Activated CD8-positive, alpha-beta memory T cell treated with anti-CD3 and anti-CD28 coated beads, Interleukin-2, amount 50 U/mL, for 48 hours (primary cell): ENCODE results near the gene FXYD5.
"Not testable (repeated sequence)": the region's sequence is repeated elsewhere in the genome, so short reads cannot be mapped to it uniquely, and the experiment has no call there.

Experiments
- DNase-seq: peaks from one replicate; pipeline ENCODE4 v3.0.0-alpha.2; 2020

The FXYD5 gene

DNA sequence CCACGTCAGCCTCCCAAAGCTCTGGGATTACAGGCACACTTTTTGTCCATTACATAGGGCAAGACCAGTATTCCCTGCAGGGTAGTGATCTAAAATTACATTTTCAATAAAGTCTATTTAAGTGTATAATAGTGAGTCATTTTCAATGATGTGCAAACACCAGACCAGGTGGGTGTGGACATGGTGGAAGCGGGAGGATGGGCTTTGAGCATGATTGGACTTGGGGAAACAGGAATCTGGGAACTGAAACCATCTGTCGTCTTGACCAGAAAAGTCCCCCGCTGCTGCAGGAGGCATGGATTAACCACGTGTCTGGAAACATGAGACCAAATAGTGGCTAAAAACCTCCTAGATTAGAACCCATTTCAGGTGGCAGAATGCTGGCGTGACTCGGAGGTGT is 34.0 kb upstream of the FXYD5 start:
- DNase-seq: no peak

- no peak for DNase-seq
These were observed 33.6 kb upstream of the FXYD5 start for GRCh38 chr19:35120898-35121297.

GRCh38 chr19:35122687-35123551 is 31.6 kb upstream of the FXYD5 start:
- DNase-seq: no peak

GRCh38 chr19:35123573-35123972 is 31.0 kb upstream of the FXYD5 start:
- no peak for DNase-seq

- DNase-seq: peak; percentile 94
These were observed 30.2 kb upstream of the FXYD5 start for GRCh38 chr19:35124098-35125060.

DNA sequence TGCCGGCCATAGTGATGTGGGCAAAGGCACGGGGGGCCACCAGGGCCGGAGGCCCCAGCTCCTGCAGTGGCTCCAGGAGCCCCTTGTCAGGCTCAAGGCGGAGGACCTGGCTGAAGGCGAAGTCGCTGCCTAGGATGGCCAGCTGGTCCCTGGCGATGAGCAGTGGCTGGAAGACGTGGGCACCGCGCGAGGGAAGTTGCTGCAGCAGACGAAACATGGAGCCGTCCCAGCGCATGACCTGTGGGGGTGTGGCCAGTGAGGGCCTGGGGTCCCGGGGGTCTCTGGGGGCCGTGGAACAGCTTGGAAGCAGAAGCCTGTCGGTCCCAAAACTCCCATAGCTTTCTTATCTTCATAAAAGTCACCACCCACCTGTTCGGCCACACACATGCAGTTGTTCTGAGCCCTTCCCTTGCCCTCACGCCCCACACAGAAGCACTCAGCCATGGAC is 29.2 kb upstream of the FXYD5 start:
- DNase-seq: no peak

GRCh38 chr19:35125749-35126623 is 28.5 kb upstream of the FXYD5 start:
- no peak for DNase-seq

GRCh38 chr19:35126624-35126959 is 27.9 kb upstream of the FXYD5 start:
- no peak for DNase-seq

- DNase-seq: no peak
These were observed 26.7 kb upstream of the FXYD5 start for GRCh38 chr19:35127871-35128270.

GRCh38 chr19:35128398-35129057 is 26.0 kb upstream of the FXYD5 start:
- no peak for DNase-seq

GRCh38 chr19:35129724-35130274 is 24.7 kb upstream of the FXYD5 start:
- DNase-seq: not testable (repeated sequence)

GRCh38 chr19:35130761-35131720 is 23.5 kb upstream of the FXYD5 start:
- DNase-seq: no peak

DNA sequence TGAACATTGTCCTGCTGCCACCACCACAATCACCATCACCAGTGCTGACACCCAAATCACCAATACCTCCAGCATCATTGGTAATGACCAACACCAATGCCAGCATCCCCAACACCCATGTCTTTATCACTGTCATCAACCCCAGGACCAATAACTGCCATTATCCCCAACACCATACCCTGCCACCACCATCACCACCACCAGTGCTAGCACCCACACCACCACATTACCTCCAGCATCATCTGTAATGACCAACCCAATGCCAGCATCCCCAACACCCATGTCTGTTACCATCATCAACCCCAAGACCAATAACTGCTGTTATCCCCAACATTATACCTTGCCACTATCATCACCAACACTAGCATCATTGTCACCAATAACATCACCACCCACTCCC is 22.3 kb upstream of the FXYD5 start:
- DNase-seq: no peak

DNA sequence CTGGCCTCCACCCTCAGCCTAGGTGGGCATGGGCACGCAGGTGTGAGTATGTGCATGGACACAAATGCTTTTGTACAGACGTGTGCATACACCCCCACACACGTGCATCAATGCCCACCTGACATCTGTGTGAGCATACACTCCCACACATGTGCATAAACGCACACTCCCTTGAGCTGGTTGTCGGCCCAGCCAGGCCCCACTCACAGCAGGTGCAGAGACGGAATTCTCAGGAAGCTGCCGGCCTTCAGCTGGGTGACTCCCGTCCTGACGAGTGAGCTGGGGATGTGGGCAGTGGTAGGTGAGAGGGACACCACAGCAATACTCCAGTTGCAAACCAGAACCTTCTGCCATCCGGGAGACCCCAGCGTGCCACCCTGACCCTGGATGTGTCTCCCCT is 20.7 kb upstream of the FXYD5 start:
- no peak for DNase-seq

GRCh38 chr19:35134601-35135242 is 19.8 kb upstream of the FXYD5 start, which contains the start of gene LGI4:
Gene LGI4, minus strand, starts transcription at chr19:35135059. Its CDS starts 379 bp downstream, at chr19:35134680.
- DNase-seq: no peak

- peak; percentile 88 for DNase-seq
These were observed 19.1 kb upstream of the FXYD5 start for GRCh38 chr19:35135389-35135909.

DNA sequence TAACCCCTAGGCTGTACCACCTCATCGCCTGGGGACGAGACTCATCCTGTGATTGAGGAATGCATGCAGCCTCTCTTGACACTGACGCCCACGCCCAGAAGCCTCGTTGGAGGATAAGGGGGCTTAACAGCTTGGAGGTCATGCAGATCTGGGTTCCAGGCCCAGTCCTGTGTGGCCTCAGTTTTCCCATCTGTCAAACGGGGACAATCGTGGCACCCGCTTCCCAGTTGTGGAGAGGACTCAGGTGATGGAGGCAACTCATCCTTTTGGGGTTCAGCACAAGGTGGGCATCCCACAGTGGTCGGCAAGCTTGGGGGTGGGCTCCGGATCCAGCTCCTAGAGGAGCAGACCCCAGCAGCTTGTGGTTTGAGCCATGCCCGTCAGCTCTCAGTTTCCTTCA is 18.3 kb upstream of the FXYD5 start:
- no peak for DNase-seq

GRCh38 chr19:35136977-35137702 is 17.4 kb upstream of the FXYD5 start:
- no peak for DNase-seq

GRCh38 chr19:35138305-35138892 is 16.1 kb upstream of the FXYD5 start, which contains the start of gene FXYD1:
Gene FXYD1, plus strand, starts transcription at chr19:35138824. Its CDS starts 1,256 bp downstream, at chr19:35140080.
- DNase-seq: no peak
